ENCODE results near the gene PTPDC1.

DNA sequence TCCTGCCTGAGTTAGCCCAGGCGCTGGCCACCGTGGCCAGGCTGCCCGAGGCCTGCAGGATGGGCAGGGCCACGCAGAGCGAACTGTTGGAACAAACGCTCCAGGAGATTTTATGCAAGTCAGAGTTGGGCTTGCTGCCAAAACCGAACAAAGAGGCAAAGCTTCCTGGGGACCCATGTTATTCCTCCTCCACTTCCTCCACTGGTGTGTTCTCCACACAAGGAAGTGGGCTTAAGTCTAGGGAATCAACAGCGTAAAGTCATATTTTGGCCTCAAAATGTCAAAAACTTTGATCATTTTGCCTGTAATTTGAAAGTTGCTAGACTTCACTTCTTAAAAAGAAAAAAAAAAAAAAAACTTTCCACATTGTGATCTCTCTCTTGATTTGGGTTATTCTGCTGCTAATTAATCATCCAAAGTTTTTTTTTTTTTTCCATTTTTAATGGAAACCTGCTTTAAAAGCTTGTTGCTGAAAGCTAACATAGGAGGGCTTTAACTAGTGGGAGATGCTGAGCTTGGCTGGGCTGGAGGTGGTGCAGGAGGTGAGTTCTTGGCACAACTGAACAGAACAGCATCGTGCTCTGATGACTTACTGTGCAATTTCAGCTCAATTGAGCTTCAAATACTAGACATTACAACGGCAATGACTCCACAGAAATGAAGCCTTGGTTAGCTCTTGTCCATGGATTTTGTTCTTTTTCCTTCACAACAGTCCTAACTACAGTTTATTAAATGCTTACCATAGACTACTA is 73.0 kb downstream of the PTPDC1 start:
- no peak for TF ChIP-seq POLR2A (IDR thresholded peaks at IDR 0.05; ENCODE audit: low read length)
- no peak for TF ChIP-seq GATA1 (IDR thresholded peaks at IDR 0.05; ENCODE audit: low read depth, low read length)
